Activated T-helper 2 cell treated with anti-CD3 and anti-CD28 coated beads, Interferon-gamma antibody, Interleukin-2, Interleukin-4, amounts not matched to agents 10 μg/mL and 5 μg/mL and 100 μg/mL, durations not matched to agents 14 hours and 24 hours and 36 hours (primary cell): ENCODE measurements around the gene FBP1. TPM values are rescaled to one million over a fixed set of nuclear protein-coding genes. Genes with fewer than 3 reads are reported as not detected.
A peak's percentile ranks its signal among the peaks of the same experiment; 100 is the strongest.

Source experiments
- DNase-seq: peaks from one replicate; pipeline ENCODE4 v3.0.0; 2021; ENCODE audit warnings: low spot score
- H3K27ac Mint-ChIP-seq: one replicate; pipeline ENCODE4 v1.8.0; 2021; ENCODE audit warnings: mixed read lengths
- H3K27me3 Mint-ChIP-seq: one replicate; pipeline ENCODE4 v1.8.0; 2021; ENCODE audit warnings: low read depth, mixed read lengths
- H3K36me3 Mint-ChIP-seq: one replicate; pipeline ENCODE4 v1.8.0; 2021; ENCODE audit warnings: low read depth, mixed read lengths
- H3K4me1 Mint-ChIP-seq: one replicate; pipeline ENCODE4 v1.8.0; 2021; ENCODE audit warnings: low read depth, mixed read lengths
- H3K4me3 Mint-ChIP-seq: one replicate; pipeline ENCODE4 v1.8.0; 2021; ENCODE audit warnings: low read depth, mild to moderate bottlenecking, moderate library complexity, mixed read lengths
- H3K9me3 Mint-ChIP-seq: one replicate; pipeline ENCODE4 v1.8.0; 2021; ENCODE audit warnings: mixed read lengths
- intact Hi-C: fragments of 100-400 bp; cut with micrococcal nuclease; formaldehyde crosslinking; loops from one replicate; pipeline ENCODE4 v1.15.1; 2023
- total RNA-seq: library from RNA; stranded (reverse); gene quantifications from 2 replicates; pipeline ENCODE4 v1.2.3, GENCODE V29; 2022

FBP1 gene
- total RNA-seq, 1 donor from 2014 or later: 0.23 TPM

DNA sequence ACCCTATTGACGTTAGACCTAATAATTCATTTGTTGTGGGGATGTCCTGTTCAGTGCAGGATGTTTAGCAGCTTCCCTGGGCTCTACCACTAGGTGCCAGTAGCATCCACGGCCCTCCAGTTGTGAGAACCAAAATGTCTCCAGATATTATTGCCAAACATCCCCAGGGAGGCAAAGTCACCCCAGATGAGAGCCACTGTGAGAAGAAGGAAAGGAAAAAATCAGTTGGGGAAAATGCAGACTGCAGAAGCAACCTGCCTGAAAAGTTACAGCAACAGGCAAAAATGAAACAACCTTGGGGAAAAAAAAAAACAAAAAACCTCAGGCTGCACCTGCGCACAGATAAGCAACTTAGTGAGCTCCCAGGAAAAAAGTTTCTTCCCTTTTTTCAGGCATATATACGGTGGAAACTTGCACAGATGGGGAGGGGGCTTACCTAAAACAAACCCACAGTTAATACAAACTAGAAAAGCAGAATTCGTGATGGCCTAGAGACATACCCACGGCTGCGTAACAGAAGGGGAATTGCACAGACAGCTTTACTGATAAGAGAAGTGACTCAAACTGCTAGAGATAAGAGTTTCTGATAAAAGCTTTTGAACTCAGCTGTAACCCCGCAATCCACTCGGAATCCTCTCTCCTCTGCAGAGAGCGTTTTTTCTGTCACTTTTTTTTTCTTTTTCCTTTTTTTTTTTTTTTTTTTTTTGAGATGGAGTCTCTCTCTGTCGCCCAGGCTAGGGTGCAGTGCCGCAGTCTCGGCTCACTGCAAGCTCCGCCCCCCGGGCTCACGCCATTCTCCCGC is 29.8 kb upstream of the FBP1 start:
- no peaks in the 10 kb centered on the region for H3K36me3 Mint-ChIP-seq
- peak; percentile 31 for DNase-seq
- H3K4me3 Mint-ChIP-seq: peak overlapping the region; percentile 79
- H3K27me3 Mint-ChIP-seq: peaks cover 50% of the 10 kb centered on the region
- no peaks in the 10 kb centered on the region for H3K9me3 Mint-ChIP-seq
- intact Hi-C loops: loop anchor here (1.0 to 5.0 kb wide), 2 partner anchors 57 to 203 kb away; partner anchors contain the start of gene AOPEP
- peak overlapping the region; percentile 55 for H3K27ac Mint-ChIP-seq
- peaks cover 11% of the 10 kb centered on the region for H3K4me1 Mint-ChIP-seq

DNA sequence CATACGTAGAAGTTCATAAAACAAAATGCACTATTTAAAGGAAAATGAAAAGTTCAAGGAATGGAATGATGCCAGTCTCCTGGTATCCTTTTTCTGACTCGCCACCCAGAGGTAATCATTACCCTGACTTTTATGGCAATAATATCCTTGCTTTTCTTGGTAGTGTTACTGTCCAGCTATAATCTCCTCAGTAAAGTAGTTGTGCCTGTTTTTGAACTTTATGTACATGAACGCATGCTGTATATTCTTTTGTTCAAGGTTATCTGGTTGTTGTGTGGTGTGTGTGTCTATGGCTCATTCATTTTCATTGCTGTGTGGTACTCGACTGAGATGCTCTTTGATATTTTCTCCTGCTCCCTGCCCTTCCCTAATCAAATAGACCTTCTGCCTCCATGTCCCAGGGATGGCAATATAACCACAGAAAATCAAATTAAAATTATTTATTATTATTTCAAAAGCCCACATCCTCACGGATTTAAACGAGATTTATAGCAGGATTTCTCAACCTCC is 29.2 kb upstream of the FBP1 start:
- Mint-ChIP-seq H3K4me3 (no peak overlapping the region), H3K36me3 (no peaks in the 10 kb centered on the region), H3K4me1 (peaks cover 11% of the 10 kb centered on the region), H3K27ac (peak overlapping the region; percentile 47), H3K27me3 (peaks cover 54% of the 10 kb centered on the region), H3K9me3 (no peaks in the 10 kb centered on the region)
- no peak for DNase-seq
- intact Hi-C loops: loop anchor here (5.0 kb wide), 1 partner anchor 204 kb away; no protein-coding TSS in a partner anchor

DNA sequence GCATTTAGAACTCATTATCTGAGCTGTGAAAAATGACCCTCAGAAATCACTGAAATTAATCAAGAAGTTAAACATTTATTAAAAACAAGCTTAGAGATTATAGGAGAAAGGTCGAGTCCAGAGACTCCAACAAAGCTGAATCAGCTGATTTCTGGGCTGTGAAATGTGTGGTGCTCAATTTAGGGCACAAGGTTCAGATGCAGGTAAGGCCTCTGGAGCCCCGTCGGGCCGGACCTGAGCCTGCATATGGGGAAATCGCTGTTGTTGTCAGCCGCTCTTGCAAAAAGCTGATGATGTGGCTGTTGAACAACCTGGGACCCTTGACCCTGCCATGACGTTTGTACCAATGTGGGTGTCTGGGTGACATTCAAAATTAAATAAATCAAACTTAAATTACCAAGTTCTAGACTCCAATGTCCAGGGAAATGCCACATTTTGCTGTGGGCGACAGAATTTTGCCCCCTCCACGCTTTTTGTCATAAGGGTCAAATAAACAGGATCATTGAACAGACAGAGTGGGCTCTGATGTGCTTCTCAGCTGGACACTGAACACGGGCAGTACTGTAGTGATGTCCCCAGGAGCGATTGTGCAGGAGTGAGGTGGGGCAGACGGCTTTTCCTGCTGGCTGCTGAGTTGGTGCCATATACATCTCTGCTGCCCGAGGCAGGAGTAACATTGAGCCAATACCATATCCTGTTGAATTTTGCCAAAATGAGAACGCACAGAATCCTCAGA is 27.2 kb upstream of the FBP1 start:
- H3K27ac Mint-ChIP-seq: no peak overlapping the region
- DNase-seq: no peak
- H3K27me3 Mint-ChIP-seq: peaks cover 48% of the 10 kb centered on the region
- H3K36me3 Mint-ChIP-seq: no peaks in the 10 kb centered on the region
- peaks cover 11% of the 10 kb centered on the region for H3K4me1 Mint-ChIP-seq
- no peak overlapping the region for H3K4me3 Mint-ChIP-seq
- H3K9me3 Mint-ChIP-seq: no peaks in the 10 kb centered on the region
- intact Hi-C loops: loop anchor here (5.0 kb wide), 1 partner anchor 206 kb away; no protein-coding TSS in a partner anchor

DNA sequence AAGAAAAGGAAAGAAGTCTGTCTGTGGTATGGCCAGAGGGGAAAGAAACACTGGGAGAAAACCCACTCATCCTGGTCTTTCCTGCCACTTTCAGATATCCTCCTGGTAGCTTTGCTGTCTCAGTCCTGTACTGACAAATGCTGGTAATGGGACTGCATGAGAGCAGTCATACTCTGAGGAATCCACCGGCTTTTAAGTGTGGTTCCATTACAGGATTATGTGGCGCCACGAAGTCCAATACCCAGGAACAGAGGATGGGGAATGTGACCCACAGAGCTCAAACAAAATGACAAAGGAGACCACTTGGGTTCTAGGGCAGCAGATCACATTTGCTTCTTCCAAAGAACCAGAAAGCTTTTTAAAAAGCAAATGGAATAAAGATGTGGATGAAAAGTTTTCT is 26.3 kb upstream of the FBP1 start:
- H3K9me3 Mint-ChIP-seq: no peaks in the 10 kb centered on the region
- H3K27me3 Mint-ChIP-seq: peaks cover 44% of the 10 kb centered on the region
- H3K4me3 Mint-ChIP-seq: no peak overlapping the region
- DNase-seq: no peak
- no peak overlapping the region for H3K27ac Mint-ChIP-seq
- no peaks in the 10 kb centered on the region for H3K36me3 Mint-ChIP-seq
- intact Hi-C loops: loop anchor here (5.0 kb wide), 1 partner anchor 207 kb away; no protein-coding TSS in a partner anchor
- peaks cover 11% of the 10 kb centered on the region for H3K4me1 Mint-ChIP-seq

DNA sequence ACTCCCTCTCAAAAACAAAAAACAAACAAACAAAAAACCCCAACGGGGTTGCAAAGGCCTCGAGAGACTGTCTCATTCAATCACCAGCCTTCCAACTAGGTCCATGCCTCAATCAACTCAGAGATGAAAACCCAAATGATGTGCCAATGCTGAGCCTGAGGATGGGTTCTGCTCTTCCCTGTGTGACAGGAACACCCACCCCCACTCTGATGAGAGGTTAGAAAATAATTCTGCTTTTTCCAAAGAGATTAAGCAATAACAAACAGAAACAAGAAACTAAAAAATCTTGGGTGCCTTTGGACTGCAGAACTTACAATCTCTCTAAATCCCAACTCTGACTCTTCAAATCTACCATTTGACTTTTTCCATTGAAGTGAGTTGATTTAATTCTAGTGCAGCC is 25.5 kb upstream of the FBP1 start:
- Mint-ChIP-seq H3K9me3 (no peaks in the 10 kb centered on the region), H3K36me3 (no peaks in the 10 kb centered on the region), H3K27ac (no peak overlapping the region), H3K4me1 (peaks cover 9% of the 10 kb centered on the region), H3K4me3 (no peak overlapping the region), H3K27me3 (peaks cover 47% of the 10 kb centered on the region)
- DNase-seq: no peak
- intact Hi-C loops: loop anchor here (5.0 kb wide), 1 partner anchor 208 kb away; no protein-coding TSS in a partner anchor

DNA sequence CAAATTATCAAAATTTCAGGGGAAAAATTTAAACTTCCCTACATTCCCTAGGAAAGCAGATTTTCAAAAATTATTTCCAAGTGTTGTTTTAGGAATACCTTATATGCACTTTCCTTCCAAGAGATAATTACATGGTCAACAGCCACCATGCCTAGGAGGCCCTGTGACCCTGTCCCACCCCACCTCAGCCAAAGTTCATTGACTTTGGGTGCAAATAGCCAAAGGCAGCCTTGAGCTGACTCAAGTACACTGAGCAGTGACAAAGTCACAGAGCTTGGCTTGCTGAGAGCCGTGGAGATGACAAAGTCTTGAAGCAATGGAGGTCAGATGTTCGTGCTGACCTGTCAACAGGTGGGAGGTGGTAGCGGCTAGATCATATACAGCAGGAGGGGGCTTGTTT is 24.3 kb upstream of the FBP1 start:
- Mint-ChIP-seq H3K27ac (no peak overlapping the region), H3K9me3 (no peaks in the 10 kb centered on the region), H3K4me3 (no peak overlapping the region), H3K27me3 (peaks cover 47% of the 10 kb centered on the region), H3K36me3 (no peaks in the 10 kb centered on the region), H3K4me1 (peaks cover 4% of the 10 kb centered on the region)
- intact Hi-C loops: no loop called here
- no peak for DNase-seq

DNA sequence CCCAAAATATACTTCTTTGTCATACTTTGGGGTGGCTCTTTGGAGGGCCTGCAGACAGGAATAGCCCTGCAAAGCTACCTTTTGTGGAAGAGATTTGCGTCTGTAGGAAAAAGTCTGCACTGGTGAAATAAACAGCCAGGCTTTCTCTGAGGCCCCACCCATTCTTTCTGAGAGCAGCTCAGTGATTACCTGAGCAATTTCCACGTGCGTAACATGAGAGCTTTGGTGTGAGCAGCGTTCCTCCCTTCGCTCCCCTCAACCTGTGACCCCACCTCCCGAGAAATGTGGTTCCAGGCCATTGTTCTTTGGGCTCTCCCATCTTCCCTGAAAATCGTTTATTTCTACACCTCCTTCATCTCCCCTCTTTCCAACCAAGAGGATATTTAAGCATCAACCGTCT is 23.8 kb upstream of the FBP1 start:
- H3K36me3 Mint-ChIP-seq: no peaks in the 10 kb centered on the region
- intact Hi-C loops: no loop called here
- no peaks in the 10 kb centered on the region for H3K4me1 Mint-ChIP-seq

DNA sequence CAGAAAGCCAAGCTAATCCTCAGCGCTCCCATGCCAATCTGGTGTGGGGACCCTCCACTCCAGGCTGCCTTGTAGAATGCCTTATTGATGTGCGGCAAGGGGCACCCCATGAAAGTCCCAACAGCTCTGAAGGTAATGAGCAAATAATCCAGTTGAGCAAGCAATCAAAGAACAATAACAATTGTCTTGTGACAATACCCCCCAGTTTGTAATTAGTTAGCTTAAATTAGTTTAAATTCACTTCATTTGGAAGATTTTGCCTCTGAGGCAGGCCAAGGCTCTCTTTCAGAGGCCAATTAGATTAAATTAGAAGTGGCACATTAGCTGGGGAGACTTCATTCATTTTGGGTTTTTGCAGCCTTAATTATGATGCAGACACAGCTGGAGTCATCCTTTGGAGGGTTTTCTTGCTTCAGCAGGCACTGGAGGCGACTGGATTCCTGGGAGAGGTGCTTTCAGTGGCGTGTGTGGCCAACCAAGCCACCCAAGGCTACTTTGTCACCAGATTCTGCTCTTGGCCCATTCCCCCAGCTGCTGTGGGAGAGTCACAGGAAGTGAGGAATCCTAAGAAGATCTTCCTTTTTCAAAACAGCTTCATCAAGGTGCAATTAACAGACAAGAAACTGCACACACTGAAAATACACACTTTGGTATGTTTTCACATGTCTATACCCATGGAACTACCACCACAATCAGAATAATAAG is 17.9 kb upstream of the FBP1 start:
- H3K9me3 Mint-ChIP-seq: no peaks in the 10 kb centered on the region
- H3K36me3 Mint-ChIP-seq: no peaks in the 10 kb centered on the region
- H3K4me3 Mint-ChIP-seq: no peak overlapping the region
- intact Hi-C loops: no loop called here
- H3K27ac Mint-ChIP-seq: no peak overlapping the region
- peaks cover 20% of the 10 kb centered on the region for H3K27me3 Mint-ChIP-seq
- no peak for DNase-seq
- peaks cover 23% of the 10 kb centered on the region for H3K4me1 Mint-ChIP-seq

More for the DNA sequence above, 23.8 kb upstream of the FBP1 start:
- no peak overlapping the region for H3K27ac Mint-ChIP-seq
- DNase-seq: no peak
- H3K9me3 Mint-ChIP-seq: no peaks in the 10 kb centered on the region
- peaks cover 45% of the 10 kb centered on the region for H3K27me3 Mint-ChIP-seq
- H3K4me3 Mint-ChIP-seq: no peak overlapping the region

DNA sequence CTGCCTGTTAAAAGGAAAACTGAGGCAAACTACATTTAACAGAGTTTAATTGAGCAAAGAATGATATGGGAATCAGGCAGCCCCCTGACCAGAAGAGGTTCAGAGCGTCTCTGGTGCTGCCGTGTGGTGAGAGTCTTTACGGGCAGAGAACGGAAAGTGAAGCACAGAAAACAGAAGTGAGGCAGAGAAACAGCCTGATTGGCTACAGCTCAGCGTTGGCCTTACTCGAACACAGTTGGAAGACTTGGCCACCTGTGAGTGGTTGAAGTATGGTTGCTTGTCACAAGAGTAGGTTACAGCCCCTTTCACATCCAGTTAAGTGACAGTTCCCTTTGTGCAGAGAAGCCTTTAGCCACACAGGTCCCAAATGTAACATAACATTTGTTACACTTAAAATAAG is 16.9 kb upstream of the FBP1 start:
- Mint-ChIP-seq H3K27ac (peak overlapping the region; percentile 20), H3K27me3 (peaks cover 24% of the 10 kb centered on the region), H3K9me3 (no peaks in the 10 kb centered on the region), H3K36me3 (no peaks in the 10 kb centered on the region), H3K4me1 (peaks cover 23% of the 10 kb centered on the region), H3K4me3 (peak overlapping the region; percentile 64)
- peak; percentile 42 for DNase-seq
- intact Hi-C loops: no loop called here

DNA sequence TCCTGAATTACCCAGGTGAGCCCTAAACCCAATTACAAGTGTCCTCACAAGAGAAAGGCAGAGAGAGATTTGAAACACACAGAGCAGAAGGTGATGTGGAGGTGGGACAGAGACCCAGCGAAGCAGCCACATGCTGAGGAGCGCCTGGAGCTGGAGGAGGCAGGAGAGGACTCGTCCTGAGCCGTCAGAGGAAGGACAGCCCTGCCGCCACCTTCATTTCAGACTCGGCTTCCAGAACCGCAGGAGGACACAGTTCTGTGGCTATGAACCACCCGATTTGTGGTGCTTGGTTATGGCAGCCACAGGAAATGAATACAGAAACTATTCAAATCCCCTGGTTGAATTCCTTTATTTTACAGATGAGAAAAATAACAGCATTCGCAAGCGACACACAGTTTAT is 16.4 kb upstream of the FBP1 start:
- intact Hi-C loops: no loop called here
- H3K4me3 Mint-ChIP-seq: peak overlapping the region; percentile 64

DNA sequence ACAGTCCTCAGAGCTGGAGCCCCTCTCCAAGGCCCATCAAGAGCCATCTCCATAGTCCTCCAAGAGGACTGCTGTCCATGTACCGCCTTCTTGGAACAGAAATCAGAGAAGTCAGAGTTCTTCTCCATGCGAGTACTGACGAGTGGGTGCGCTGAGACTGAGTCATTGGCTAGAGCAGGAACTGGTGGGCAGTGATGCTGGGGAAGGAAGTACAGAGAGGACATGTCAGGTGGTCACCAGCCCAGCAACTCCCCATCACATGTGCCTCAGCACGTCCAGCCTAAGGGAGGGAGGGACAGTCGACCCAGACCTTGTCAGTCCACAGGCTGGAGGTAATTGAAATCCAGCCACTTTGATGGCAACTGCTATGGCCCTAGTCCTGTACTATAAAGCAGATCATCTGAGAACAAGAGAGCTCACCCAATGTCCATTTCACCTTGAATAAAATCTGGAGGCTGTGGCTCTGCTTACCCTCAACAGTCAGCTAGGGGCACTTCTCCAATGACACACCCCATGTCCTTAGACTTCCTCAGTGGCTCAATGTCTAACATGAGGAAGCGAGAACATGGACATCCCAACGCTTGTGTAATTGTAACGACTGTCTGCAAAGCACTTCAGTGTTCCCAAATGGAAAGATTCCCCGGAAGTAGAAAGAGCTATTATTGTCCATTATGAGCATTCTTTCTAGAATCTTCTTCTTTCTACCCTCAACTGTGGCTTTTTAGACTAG is 15.0 kb upstream of the FBP1 start:
- intact Hi-C loops: no loop called here
- Mint-ChIP-seq H3K4me1 (peaks cover 23% of the 10 kb centered on the region), H3K9me3 (no peaks in the 10 kb centered on the region), H3K36me3 (no peaks in the 10 kb centered on the region), H3K27me3 (peaks cover 25% of the 10 kb centered on the region), H3K27ac (no peak overlapping the region), H3K4me3 (no peak overlapping the region)
- no peak for DNase-seq

More for the DNA sequence above, 16.4 kb upstream of the FBP1 start:
- Mint-ChIP-seq H3K9me3 (no peaks in the 10 kb centered on the region), H3K36me3 (no peaks in the 10 kb centered on the region), H3K27me3 (peaks cover 25% of the 10 kb centered on the region), H3K4me1 (peaks cover 23% of the 10 kb centered on the region), H3K27ac (peak overlapping the region; percentile 20)
- no peak for DNase-seq

DNA sequence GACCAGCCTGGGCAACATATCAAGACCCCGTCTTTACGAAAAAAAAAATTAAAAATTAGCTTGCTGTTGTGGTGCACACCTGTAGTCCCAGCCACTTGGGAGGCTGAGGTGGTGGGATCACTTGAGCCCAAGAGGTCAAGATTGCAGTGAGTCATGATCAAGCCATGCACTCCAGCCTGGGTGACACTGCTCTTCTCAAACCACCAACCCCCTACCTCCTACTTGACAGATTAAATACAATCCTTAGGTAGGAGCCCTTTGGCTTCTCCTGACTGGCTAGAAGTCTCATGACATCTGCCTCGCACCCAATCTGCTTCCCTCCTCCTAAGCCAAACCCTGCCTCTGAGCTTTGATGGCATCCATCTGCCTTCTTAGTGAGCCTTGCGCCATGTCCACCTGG is 11.6 kb upstream of the FBP1 start:
- intact Hi-C loops: no loop called here
- peaks cover 16% of the 10 kb centered on the region for H3K4me1 Mint-ChIP-seq
- no peak overlapping the region for H3K4me3 Mint-ChIP-seq
- H3K27me3 Mint-ChIP-seq: peaks cover 30% of the 10 kb centered on the region
- no peaks in the 10 kb centered on the region for H3K36me3 Mint-ChIP-seq
- DNase-seq: no peak
- H3K9me3 Mint-ChIP-seq: no peaks in the 10 kb centered on the region
- H3K27ac Mint-ChIP-seq: no peak overlapping the region
